GM11168 (cell line): ENCODE data around the gene MAGI3.
"Not testable (repeated sequence)": the region's sequence is repeated elsewhere in the genome, so short reads cannot be mapped to it uniquely, and the experiment has no call there.

Source experiments
- in situ Hi-C: fragments of 300-500 bp; cut with MboI; formaldehyde crosslinking; loops from one replicate; pipeline ENCODE4 v1.12.0; 2022; ENCODE audit warnings: low sequenced_read_pairs; ENCODE audit not compliant: unreplicated experiment

MAGI3 gene

DNA sequence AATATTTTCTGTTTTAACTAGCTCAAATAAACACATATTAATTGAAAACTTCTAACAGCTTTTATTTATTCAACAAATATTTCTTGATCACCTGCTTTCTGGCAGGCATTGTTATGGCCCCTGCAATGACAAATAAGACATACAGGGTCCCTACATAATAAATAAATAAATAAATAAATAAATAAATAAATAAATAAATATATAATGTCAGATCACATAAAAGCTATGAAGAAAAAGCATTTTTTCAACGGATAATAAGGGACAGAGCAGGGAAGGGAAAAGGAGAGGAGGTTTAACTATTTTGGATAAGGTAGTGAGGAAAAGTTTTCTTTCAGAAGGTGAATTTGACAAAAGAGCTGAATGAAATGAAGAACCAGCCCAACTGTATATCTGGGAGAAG, 115.0 kb downstream of the MAGI3 start:
- in situ Hi-C loops, result no loop called here

GRCh38 chr1:113507552-113508214, 117.4 kb downstream of the MAGI3 start:
- in situ Hi-C loops, result no loop called here

DNA sequence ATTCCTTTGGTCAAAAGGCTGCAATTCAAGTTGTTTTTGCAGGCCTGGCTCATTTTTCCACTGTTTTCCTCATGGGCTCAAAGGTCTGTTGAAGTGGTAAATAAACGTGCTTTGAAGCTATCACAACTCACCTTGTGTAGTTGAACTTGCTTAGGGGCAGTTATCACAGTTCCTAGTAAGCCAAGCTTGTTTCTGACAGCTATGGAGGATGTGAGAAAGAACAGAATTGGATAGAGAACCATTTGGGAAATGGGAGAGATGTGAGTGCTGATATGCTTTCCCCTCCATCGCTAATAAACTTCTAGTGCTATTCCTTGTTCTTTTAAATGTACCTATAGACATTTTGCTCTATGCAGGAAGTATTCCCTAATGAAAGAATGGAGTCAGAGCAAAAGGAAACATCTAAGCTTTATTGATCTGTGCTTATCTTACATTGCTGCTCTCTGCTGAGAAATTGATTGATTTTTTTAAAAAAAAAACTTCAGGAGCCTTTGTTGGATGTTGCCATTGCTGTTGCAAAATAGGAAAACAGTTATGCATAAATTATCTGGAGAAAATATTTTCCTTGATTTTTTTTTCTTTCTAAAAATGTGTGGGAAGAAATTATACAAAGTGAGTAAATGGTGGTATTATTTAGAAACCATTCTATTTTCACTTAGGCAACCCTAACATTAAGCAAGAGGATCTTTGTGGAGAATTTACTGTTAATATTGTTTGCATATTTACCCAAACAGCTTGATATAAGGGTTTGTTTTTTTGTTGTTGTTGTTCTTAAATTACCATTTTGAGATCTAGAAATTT, 118.2 kb downstream of the MAGI3 start:
- in situ Hi-C loops, result no loop called here

DNA sequence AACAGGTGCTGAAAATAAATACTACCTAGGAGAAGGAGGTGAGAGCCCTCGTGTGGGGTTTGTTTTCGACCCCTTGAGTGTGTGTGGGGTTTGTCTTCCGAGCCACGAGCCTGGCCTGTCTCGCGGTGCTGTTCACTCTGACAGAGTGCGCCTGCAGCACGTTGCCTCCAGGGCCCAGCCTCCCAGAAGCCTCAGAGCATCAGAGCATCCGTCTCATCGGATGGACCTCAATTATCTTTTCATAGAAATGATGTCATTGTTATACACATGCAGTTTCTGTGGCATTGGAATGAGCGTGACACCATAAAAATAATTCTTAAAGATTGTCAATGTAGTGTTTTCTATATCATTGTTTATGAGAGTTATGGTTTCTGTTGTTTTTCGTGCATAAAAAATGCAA, 119.5 kb downstream of the MAGI3 start:
- in situ Hi-C loops, result not testable (repeated sequence)

DNA sequence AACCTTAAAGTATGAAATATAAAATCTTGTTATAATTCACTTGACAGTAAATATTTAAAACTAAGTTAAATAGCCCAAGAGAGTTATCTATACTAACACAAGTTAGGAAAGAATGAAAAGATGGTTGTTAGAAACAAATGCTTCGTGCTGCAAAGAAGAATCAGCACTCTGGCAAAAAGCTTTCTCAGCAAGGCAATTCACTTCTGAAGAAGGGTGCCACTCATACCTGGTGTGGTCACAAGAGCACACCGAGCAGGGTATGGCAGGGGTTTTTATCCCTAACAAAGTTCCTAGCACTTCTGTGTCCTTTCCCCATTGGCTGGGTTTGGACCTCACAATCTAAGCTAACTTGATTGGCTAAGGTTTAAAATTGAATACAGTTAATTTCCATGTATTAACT, 121.0 kb downstream of the MAGI3 start:
- in situ Hi-C loops, result no loop called here

DNA sequence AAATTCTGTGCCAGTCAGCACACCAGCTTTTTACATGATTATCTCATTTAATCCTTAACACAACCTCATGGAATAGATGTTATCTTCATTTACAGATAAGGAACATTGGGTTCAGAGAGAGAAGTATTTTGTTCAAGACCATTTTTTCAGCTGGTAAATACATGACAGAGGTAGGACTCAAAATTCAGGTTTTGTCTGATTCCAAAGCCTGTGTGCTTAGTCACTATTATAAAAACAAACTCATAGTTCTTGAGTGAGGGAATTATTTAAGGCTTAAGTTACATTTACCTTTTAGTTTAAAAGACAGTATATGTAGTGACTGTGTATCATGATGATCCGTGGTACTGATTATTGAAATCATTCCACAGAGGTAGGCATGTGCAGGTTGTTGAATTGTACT, 125.2 kb downstream of the MAGI3 start:
- in situ Hi-C loops, result no loop called here

- in situ Hi-C loops, result no loop called here
Observed at GRCh38 chr1:113517346-113517745, 127.0 kb downstream of the MAGI3 start.

- in situ Hi-C loops, result no loop called here
Observed at GRCh38 chr1:113517983-113518382, 127.7 kb downstream of the MAGI3 start.

GRCh38 chr1:113519556-113519955, 129.2 kb downstream of the MAGI3 start:
- in situ Hi-C loops, result no loop called here

DNA sequence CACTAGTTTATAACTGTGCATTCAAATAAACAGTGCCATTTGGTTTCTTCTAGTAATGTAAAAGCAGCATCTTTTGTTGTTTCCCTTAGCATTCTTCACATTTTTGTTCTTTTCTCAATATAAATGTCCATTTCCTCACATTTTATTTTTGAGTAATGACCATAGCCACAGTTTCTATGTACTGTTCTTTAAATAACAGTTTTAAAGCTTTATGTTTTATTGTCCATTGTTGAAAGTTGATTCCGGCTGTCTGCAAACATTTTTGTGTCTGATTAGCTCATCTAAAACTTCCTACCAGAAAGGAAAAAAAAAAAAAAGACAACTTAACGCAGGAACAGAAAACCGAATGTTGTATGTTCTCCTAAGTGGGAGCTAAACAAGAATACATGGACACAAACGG, 139.7 kb downstream of the MAGI3 start:
- in situ Hi-C loops, result no loop called here

DNA sequence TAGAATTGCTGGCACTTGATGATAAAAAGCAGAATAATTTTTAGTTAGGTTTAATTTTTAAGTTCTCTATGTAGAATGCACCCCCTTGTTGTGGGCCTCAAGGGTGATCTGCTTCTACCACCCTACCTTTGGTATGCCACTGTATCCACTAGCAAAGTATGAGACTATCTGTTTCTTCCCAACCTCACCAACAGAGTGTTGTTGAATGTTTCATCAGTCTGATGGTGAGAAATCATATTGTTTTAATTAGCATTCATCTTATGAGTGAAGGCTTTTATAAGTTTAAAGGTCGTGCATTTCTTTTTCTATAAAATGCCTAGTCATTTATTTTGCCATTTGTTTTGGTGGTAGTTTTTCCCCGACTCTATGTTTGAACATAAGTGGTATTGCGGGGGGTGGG, 141.0 kb downstream of the MAGI3 start:
- in situ Hi-C loops, result no loop called here

- in situ Hi-C loops, result no loop called here
Observed at GRCh38 chr1:113533061-113533460, 142.7 kb downstream of the MAGI3 start.

GRCh38 chr1:113534130-113534817, 144.0 kb downstream of the MAGI3 start:
- in situ Hi-C loops, result no loop called here

GRCh38 chr1:113534875-113535274, 144.6 kb downstream of the MAGI3 start:
- in situ Hi-C loops, result no loop called here

GRCh38 chr1:113536182-113536780, 146.0 kb downstream of the MAGI3 start:
- in situ Hi-C loops, result no loop called here

DNA sequence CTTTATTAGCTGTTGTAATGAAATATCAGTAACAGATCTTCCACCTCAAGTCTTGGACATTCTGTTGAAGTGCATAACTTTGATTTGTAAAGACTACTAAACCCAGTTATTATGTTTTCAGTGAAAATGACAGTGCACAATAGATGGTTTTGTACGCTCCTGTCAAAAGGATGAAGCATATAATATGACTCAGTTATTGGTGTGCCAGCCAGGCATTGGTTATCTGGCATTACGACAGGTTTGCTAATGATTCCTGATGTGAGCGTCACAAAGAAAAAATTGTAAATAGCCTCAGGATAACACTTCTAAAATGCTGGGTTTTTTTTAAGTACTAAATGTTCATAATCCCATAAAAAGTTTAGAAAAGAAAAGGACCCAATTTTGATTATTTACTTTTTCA, 147.9 kb downstream of the MAGI3 start:
- in situ Hi-C loops, result no loop called here

GRCh38 chr1:113540335-113540734, 150.0 kb downstream of the MAGI3 start:
- in situ Hi-C loops, result no loop called here

DNA sequence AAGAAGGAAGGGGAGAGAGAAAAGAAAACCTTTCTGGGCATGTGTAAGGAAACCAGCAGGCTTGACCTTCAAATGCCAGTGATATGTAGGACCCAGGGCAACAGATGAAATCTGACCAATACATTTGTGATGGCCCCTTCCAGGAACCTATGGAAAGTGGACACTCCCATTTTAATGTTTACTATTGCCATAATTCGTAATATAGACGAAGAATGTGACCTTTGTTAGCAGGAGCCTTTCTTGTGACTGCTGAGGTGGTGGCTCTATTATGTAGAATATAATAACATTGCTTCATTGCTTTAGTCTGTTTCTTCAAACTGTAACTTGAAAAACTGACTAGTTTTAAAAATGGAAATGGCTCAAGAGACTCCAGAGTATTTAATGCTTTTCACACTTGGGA, 150.8 kb downstream of the MAGI3 start:
- in situ Hi-C loops, result no loop called here

GRCh38 chr1:113542221-113542701, 151.9 kb downstream of the MAGI3 start:
- in situ Hi-C loops, result no loop called here

- in situ Hi-C loops, result no loop called here
Observed at GRCh38 chr1:113543110-113543509, 152.8 kb downstream of the MAGI3 start.

DNA sequence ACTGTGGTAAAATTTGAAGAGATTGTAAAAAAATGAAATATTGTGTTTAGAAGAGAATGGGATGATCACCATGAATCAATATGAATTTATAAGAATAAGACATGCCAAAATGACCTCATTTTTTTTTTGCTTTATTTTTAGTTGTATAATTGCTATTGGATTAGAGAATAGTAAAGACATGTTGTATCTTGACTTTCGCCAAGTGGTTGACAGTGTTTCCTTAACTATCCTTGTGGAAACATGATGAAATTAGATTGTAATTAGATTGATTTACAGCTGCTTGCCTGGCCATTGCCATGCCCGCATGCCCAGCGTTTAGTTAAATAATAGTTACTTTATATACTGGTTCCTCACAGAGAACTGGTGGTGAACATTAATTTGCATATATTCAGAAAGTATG, 154.9 kb downstream of the MAGI3 start:
- in situ Hi-C loops, result no loop called here
